HFFc6 (cell line): Measurements from ENCODE around the gene MMP10. TPM values are rescaled to one million over a fixed set of nuclear protein-coding genes. Genes with fewer than 3 reads are reported as not detected.
"Not testable (repeated sequence)": the region's sequence is repeated elsewhere in the genome, so short reads cannot be mapped to it uniquely, and the experiment has no call there.

Source experiments
- DNase-seq: peaks from one replicate; pipeline ENCODE4 v3.0.0-alpha.2; 2018
- H3K27ac Mint-ChIP-seq: 2 replicates; pipeline ENCODE4 v1.8.0; 2020; ENCODE audit warnings: mild to moderate bottlenecking, mixed read lengths
- H3K27me3 Mint-ChIP-seq: 2 replicates; pipeline ENCODE4 v1.8.0; 2021; ENCODE audit warnings: mild to moderate bottlenecking, moderate library complexity, mixed read lengths; ENCODE audit not compliant: insufficient read depth
- H3K36me3 Mint-ChIP-seq: 2 replicates; pipeline ENCODE4 v1.8.0; 2021; ENCODE audit warnings: low read depth, mixed read lengths
- H3K4me1 Mint-ChIP-seq: 2 replicates; pipeline ENCODE4 v1.8.0; 2020; ENCODE audit warnings: low read depth, mixed read lengths
- H3K4me3 Mint-ChIP-seq: 2 replicates; pipeline ENCODE4 v1.8.0; 2020; ENCODE audit warnings: mild to moderate bottlenecking, moderate library complexity, mixed read lengths
- H3K9me3 Mint-ChIP-seq: 2 replicates; pipeline ENCODE4 v1.8.0; 2020; ENCODE audit warnings: mild to moderate bottlenecking, mixed read lengths
- total RNA-seq, 6 experiments: library from RNA; stranded (reverse); fragmentation: NEBNext Ultra II Directional; extraction: Animal tissue kit (Norgen Biotek cat#: 25700); gene quantifications; 2 replicates in 1 of 6; 3 replicates in 5 of 6; pipeline ENCODE4 v1.2.3, GENCODE V29; 2021
- TF ChIP-seq, protein P1 (sequence below): fragments of 200-600 bp; sonication (generic); IDR thresholded peaks from 2 replicates; pipeline ENCODE4 v1.5.0; 2021; ENCODE audit warnings: antibody characterized with exemption, mild to moderate bottlenecking

MMP10 gene
- total RNA-seq, 6 experiments from 2014 or later: 0.33 to 3.9 (median 1.1) TPM

DNA sequence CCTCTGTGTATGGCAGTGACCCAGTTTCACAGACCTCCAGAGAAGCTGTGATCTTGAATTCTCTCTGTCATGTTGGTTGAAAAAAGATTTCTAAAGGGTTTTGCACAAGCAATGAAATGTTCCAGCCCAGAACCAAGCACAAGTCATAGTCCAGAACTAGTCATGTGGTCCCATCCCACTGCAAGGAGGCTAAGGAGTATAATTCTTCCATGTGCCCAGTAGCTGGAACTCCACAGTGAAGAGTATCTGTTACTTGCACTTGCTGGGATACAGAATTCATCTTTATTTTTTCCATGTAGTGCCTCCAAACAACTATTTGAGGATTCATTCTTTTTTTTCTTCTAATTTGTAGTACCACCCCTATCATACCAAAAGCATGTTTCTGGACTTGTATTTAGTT is 45.8 kb downstream of the MMP10 start:
- TF ChIP-seq, protein P1, sequence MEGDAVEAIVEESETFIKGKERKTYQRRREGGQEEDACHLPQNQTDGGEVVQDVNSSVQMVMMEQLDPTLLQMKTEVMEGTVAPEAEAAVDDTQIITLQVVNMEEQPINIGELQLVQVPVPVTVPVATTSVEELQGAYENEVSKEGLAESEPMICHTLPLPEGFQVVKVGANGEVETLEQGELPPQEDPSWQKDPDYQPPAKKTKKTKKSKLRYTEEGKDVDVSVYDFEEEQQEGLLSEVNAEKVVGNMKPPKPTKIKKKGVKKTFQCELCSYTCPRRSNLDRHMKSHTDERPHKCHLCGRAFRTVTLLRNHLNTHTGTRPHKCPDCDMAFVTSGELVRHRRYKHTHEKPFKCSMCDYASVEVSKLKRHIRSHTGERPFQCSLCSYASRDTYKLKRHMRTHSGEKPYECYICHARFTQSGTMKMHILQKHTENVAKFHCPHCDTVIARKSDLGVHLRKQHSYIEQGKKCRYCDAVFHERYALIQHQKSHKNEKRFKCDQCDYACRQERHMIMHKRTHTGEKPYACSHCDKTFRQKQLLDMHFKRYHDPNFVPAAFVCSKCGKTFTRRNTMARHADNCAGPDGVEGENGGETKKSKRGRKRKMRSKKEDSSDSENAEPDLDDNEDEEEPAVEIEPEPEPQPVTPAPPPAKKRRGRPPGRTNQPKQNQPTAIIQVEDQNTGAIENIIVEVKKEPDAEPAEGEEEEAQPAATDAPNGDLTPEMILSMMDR: no peak
- no peaks in the 10 kb centered on the region for H3K9me3 Mint-ChIP-seq
- no peak overlapping the region for H3K4me3 Mint-ChIP-seq
- H3K36me3 Mint-ChIP-seq: no peaks in the 10 kb centered on the region
- H3K27ac Mint-ChIP-seq: no peak overlapping the region
- H3K27me3 Mint-ChIP-seq: peaks cover 22% of the 10 kb centered on the region
- H3K4me1 Mint-ChIP-seq: no peaks in the 10 kb centered on the region
- no peak for DNase-seq

DNA sequence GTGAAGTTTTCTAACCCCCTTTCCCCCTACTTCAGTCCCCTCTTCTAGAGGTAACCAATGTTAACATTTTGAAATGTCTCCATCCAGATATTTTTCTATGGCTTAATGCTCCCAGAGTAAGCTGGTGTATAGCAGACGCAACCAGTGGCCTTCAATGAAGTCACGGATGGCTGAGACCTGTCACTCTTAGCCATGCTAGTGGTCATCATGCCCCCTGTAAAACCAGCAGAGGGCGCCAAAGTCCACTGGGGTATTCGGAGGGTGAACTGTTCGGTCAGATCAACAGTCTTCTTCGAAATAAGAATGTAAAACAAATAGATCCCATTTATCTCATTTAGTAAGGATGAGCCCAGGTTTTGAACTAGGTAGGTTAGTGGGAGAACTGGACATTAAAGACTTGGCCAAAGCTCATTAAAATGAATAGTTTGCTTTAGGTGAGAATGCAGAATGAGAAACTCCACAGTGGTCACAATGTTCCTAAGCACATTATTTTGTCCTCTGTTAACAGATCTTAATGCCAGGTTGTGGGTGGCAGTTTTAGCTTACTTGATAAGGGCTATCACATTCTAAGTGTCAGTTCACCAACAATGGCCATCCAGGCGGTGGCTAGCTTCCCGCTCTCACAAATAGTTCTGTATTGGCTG is 47.1 kb downstream of the MMP10 start:
- Mint-ChIP-seq H3K4me3 (no peak overlapping the region), H3K27ac (no peak overlapping the region), H3K9me3 (no peaks in the 10 kb centered on the region), H3K36me3 (no peaks in the 10 kb centered on the region), H3K27me3 (peaks cover 21% of the 10 kb centered on the region), H3K4me1 (no peaks in the 10 kb centered on the region; the same call in 1 of the 2 replicates)
- peak; percentile 33 for DNase-seq
- TF ChIP-seq, protein P1: peak; percentile 97

DNA sequence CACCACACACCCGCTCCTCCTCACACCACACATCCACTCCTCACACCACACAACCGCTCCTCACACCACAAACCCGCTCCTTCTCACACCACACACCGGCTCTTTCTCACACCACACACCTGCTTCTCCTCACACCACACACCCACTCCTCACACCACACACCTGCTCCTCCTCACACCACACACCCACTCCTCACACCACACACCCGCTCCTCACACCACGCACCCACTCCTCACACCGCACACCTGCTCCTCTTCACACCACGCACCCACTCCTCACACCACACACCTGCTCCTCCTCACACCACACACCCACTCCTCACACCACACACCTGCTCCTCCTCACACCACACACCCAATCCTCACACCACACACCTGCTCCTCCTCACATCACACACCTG is 49.5 kb downstream of the MMP10 start:
- not testable (repeated sequence) for H3K4me3 Mint-ChIP-seq, H3K9me3 Mint-ChIP-seq, H3K27ac Mint-ChIP-seq, H3K36me3 Mint-ChIP-seq, H3K4me1 Mint-ChIP-seq, DNase-seq
- peaks cover 16% of the 10 kb centered on the region for H3K27me3 Mint-ChIP-seq

DNA sequence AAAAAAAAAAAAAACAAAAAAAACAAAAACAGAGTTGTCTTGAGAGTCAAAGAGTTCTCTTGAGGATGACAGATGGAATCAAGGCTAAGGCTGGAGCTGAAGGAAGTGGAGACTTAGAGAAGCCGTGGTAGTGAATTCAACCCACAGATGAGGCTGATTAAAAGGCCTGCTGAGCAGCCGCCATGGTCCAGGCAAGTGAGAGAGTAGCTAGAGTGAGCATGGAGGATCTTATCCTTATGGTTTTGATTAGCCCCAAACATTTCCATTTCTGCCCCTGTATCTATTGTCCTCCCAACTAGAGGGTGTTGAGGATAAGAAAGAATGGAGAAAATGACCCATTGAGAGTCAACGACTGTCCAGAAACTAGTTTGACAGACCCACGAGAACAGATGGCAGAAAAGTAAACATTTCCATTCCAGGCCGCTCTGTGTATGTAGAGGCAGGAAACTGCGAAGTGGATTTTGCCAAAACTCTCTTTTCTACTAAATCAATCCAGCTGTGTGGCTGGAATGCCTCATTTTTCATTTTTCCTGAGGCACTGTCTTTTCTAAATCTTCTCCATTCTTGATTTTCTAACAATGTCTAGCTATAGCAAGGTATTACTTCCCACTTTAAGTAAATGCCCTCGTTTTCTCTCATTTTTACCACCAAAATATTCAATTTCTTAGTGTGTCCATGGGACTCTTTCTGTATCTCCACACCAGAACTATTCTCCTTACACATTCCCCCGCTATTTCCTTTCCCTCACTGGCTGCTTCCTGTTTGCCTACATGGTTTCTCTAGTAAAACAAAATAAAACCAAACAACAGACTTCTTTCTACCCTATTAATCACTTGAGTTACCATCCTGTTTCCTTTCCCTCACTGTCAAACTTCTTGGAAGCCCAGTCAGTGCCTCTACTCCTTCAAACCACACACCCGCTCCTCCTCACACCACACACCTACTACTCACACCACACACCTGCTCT is 50.3 kb downstream of the MMP10 start:
- Mint-ChIP-seq H3K27ac (no peak overlapping the region), H3K27me3 (peaks cover 12% of the 10 kb centered on the region), H3K9me3 (no peaks in the 10 kb centered on the region), H3K4me1 (peaks cover 12% of the 10 kb centered on the region), H3K4me3 (no peak overlapping the region), H3K36me3 (no peaks in the 10 kb centered on the region)
- DNase-seq: no peak
- TF ChIP-seq, protein P1: no peak

DNA sequence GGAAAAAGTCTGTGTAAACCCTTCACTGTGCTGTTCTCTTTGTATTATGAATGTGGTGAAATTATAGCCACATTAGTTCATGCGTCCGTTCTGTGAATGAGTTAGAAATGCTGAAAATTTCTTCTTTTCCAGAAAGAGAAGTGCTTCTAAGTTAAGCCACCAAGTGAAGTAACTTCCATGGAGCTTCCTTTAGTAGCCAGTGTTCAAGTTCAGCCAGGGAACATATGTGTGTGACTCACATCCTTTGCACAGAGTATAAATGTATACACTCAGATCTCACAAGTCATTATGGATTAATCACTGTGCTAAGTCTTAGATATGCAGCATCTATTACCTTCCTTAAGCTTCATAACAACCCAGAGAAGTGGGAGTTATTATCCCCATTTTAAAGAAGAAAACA is 52.5 kb downstream of the MMP10 start:
- no peaks in the 10 kb centered on the region for H3K9me3 Mint-ChIP-seq
- DNase-seq: peak; percentile 48
- TF ChIP-seq, protein P1: no peak
- H3K27me3 Mint-ChIP-seq: peaks cover 11% of the 10 kb centered on the region
- H3K36me3 Mint-ChIP-seq: 0 out of 2 replicates have a peak, but pooled peaks cover 4% of the 10 kb centered on the region
- H3K4me3 Mint-ChIP-seq: peak overlapping the region; percentile 36; the same call in 1 of the 2 replicates
- H3K4me1 Mint-ChIP-seq: peaks cover 17% of the 10 kb centered on the region
- peak overlapping the region; percentile 55; the same call in 1 of the 2 replicates for H3K27ac Mint-ChIP-seq
